GM18517 (cell line): Measurements from ENCODE around the gene HRAS.
A peak's percentile ranks its signal among the peaks of the same experiment; 100 is the strongest.

Experiments
- ATAC-seq: cut with Tn5 transposase; IDR thresholded peaks from one replicate; pipeline ENCODE4 v1.9.1; 2021; ENCODE audit warnings: mild to moderate bottlenecking, moderate library complexity; ENCODE audit not compliant: unreplicated experiment

The HRAS gene

DNA sequence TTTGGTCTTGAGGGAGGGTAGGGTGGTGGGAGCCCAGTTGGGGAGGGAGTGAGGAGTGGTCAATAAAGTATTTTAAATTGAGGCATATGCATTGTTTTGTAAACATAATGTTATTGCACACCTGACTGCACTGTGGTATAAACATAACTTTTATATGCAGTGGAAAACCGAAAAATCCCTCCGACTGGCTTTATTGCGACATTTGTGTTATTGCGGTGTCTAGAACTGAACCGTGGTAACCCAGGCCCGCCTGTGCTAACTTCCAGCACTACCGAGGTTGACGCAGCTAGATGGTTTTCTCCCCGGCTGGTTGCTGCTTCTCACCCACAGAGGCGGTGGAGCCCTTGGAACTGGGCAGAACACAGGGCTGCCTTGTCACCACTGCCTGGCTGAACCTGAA is 20.8 kb downstream of the HRAS start:
- ATAC-seq, result no peak

- no peak for ATAC-seq
These were observed 22.4 kb downstream of the HRAS start for GRCh38 chr11:512761-513595.

GRCh38 chr11:508956-509355 is 26.4 kb downstream of the HRAS start:
- no peak for ATAC-seq

DNA sequence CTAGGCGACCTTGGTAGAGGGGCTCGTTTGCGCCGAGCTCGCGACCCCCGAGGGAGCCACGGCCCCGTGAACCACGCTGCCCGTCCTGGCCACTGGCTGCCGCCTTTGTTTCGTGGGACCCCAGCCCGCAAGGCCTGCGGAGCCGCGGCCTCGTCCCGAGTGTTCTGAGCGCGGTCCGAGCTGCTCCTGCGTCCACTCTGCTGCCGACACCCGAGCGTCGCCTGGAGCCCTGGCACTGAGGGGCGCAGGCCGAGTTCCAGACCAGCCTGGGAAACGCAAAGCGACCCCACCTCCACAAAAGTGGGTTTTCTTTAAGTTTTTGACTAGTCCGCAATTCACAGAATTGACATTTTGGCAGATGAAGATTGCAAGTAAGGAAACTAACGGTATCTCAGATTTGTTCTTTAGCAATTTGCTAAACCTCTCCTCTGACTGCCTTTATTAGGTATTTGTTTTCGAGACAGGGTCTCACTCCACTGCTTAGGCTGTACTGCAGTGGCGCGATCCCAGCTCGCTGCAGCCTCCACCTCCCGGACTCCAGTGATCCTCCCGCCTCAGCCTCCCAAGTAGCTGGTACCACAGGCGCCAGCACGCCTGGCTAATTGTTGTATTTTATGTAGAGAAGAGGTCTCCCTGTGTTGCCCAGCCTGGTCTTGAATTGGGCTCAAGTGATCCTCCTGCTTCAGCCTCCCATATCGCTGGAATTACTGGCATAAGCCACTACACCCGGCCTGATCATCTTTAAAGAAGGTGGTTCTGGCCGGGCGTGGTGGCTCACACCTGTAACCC is 27.5 kb downstream of the HRAS start:
- ATAC-seq, result no peak

DNA sequence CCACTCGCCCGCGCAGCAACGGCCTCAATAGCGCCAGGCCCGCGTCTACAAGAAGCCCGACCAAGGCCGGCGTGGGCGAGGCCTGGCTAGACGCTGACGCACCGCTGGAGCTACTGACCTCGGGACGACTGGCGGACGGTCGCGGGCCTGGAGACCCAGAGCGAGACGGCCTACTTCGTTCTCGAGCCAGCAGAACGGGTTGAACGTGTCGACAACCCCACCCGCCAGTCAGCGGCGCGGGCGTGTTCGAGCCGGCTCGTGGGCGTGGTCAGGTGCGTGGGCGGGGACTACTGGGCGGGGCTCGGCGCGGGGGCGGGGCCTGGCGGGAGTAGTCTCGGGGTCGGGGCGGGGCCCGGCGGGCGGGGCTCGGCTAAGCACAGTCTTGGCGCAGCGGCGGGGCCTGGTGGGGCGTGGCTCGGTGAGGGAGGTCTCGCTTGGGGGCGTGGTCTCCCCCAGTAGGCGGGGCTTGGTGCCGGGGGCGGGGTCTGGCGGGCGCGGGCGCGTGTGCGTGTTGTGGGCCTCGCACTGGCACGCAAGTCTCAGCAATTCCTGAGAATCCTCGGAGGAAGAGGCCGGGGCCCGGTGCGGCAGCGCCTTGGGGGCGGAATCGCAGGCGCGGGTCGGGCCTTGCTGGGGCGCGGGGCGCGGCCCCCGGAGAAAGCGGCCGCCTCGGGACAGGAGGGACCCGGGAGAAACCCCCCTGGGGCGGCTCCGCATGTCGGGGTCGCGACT is 28.2 kb downstream of the HRAS start, which contains the start of gene RNH1:
Gene RNH1 (minus strand): TSS at position 248 of the 732 bp plus-strand sequence. CDS start 5,080 bp downstream, outside the sequence.
- ATAC-seq, result peak; percentile 34

GRCh38 chr11:506238-506994 is 29.0 kb downstream of the HRAS start:
- peak; percentile 71 for ATAC-seq

GRCh38 chr11:504994-505344 is 30.4 kb downstream of the HRAS start:
- ATAC-seq, result no peak

- ATAC-seq, result no peak
These were observed 31.1 kb downstream of the HRAS start for GRCh38 chr11:504053-504993.

- ATAC-seq, result no peak
These were observed 32.0 kb downstream of the HRAS start for GRCh38 chr11:503179-503981.

- ATAC-seq, result no peak
These were observed 32.8 kb downstream of the HRAS start for GRCh38 chr11:502288-503178.

DNA sequence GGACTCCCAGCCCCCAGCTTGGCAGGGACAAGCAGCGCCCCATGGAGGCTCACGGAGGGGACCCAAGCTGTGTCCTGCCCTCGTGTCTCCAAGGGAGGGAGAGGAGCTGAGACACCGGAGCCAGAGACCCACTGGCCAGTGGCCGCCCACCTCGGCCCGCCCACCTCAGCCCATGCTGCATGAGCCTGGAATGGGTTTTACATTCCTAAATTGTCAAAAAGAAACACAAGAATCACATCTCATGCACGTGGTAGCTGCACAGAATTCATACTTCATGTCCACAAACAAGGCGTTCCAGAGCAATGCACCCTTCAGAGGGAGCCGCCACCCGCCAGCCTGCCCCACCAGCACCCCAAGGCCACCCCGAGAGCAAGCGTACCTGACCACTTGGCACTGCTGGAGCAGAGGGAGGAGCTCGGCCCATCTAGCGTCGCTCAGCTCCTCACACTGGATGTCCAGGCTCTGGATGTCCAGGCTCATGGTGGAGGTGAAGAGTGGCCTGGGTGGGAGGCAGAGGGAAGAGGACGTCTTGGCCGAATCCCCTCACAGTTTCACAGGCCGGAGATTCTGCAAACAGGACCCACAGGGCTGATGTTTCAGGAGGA is 33.6 kb downstream of the HRAS start:
- ATAC-seq, result no peak

GRCh38 chr11:501001-501682 is 34.2 kb downstream of the HRAS start:
- no peak for ATAC-seq

GRCh38 chr11:499201-500076 is 35.9 kb downstream of the HRAS start:
- no peak for ATAC-seq

DNA sequence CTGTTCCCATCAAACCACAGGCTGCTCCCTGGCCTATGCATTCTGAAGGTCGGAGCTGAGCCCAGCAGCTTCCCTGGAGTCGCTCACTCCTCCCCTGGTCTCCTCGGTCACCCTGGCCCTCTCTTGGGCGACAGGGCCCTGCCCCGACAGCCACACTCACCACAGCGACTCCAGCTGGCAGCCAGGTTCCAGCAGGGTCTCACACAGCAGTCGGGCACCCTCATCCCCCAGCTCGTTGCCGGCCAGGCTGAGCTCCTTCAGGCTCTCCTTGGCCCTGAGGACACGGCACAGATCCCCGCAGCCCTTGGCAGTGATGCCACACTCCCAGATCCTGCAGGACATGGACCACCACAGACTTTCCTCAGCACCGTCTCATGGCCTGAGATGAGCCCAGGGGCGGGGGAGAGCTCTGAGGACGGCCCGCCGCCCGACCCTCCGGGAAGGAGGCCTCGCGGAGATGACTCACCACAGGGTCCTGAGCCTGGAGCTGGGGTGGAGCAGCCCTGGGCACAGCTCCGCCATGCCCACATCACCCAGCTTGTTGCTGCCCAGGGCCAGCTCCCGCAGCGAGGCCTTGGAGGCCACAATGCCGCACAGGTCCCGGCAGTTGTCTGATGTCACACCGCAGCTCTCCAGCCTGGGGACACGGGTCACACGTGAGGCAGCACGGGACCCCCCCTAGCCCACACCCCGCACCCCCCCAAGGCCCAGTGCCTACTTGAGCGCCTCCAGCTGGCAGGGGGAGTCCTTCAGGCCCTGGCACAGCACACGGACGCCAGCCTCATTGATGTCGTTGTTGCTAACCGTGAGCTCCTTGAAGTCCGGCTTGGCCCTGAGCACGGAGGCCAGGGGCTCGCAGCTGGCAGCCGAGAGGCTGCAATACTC is 36.8 kb downstream of the HRAS start:
- no peak for ATAC-seq
